ENCODE data around the gene HOOK1.

DNA sequence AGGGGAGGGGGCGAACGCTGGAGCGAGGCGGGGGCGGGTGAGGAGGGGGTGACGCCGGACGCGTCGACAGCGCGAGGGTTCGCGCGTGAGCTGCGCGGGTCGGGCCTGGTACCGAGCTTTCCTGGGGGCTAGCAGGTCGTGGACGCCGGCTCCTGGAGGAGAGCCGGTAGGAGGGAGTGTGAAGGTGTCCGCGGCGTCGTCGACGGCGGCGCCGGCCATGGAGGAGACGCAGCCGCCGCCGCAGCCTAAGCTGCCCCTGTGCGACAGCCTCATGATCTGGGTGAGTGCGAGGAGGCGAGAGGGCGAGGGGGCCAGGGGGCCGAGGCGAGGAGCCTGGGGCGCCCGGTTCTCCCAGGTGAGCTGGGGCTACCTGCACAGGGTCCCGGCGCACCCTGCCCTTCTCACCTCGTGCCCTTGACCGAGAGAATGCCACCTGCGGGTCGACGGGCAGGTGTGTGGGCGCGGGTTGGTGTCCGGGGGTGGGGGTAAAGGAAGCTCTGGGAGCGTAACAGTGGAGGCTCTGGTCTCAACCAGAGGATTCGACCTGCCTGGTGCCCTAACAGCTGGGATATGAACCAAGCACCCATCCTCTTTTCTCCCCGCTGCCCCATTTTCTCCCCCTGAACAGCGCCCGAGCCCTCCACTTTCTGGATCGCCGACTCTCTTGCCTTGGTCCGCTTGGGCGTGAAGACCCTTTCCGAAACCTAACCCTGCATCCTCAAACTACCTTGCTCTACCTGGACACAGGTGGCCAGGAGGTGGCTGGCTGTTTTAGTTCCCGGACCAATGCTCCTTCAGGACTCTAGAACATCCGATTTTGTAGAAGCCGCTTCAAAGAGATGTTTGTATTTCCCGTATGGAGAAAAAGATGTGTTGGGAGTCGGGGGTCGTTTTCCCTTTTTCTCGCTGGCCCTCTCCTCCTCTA, at the start of gene HOOK1:
- TF ChIP-seq, protein P1, sequence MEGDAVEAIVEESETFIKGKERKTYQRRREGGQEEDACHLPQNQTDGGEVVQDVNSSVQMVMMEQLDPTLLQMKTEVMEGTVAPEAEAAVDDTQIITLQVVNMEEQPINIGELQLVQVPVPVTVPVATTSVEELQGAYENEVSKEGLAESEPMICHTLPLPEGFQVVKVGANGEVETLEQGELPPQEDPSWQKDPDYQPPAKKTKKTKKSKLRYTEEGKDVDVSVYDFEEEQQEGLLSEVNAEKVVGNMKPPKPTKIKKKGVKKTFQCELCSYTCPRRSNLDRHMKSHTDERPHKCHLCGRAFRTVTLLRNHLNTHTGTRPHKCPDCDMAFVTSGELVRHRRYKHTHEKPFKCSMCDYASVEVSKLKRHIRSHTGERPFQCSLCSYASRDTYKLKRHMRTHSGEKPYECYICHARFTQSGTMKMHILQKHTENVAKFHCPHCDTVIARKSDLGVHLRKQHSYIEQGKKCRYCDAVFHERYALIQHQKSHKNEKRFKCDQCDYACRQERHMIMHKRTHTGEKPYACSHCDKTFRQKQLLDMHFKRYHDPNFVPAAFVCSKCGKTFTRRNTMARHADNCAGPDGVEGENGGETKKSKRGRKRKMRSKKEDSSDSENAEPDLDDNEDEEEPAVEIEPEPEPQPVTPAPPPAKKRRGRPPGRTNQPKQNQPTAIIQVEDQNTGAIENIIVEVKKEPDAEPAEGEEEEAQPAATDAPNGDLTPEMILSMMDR (IDR thresholded peaks at IDR 0.05; ENCODE audit: low read depth, low read length), result no peak
- TF ChIP-seq POLR2A (IDR thresholded peaks at IDR 0.05; ENCODE audit: extremely low read depth, insufficient read length) (no peak), MYC (IDR thresholded peaks at IDR 0.05; ENCODE audit: low read depth, low read length) (no peak)
